ENCODE measurements around the gene CDH22. TPM values are rescaled to one million over a fixed set of nuclear protein-coding genes. Genes with fewer than 3 reads are reported as not detected.
A peak's percentile ranks its signal among the peaks of the same experiment; 100 is the strongest.

The CDH22 gene, protein sequence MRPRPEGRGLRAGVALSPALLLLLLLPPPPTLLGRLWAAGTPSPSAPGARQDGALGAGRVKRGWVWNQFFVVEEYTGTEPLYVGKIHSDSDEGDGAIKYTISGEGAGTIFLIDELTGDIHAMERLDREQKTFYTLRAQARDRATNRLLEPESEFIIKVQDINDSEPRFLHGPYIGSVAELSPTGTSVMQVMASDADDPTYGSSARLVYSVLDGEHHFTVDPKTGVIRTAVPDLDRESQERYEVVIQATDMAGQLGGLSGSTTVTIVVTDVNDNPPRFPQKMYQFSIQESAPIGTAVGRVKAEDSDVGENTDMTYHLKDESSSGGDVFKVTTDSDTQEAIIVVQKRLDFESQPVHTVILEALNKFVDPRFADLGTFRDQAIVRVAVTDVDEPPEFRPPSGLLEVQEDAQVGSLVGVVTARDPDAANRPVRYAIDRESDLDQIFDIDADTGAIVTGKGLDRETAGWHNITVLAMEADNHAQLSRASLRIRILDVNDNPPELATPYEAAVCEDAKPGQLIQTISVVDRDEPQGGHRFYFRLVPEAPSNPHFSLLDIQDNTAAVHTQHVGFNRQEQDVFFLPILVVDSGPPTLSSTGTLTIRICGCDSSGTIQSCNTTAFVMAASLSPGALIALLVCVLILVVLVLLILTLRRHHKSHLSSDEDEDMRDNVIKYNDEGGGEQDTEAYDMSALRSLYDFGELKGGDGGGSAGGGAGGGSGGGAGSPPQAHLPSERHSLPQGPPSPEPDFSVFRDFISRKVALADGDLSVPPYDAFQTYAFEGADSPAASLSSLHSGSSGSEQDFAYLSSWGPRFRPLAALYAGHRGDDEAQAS
- 1.7 TPM for total RNA-seq

DNA sequence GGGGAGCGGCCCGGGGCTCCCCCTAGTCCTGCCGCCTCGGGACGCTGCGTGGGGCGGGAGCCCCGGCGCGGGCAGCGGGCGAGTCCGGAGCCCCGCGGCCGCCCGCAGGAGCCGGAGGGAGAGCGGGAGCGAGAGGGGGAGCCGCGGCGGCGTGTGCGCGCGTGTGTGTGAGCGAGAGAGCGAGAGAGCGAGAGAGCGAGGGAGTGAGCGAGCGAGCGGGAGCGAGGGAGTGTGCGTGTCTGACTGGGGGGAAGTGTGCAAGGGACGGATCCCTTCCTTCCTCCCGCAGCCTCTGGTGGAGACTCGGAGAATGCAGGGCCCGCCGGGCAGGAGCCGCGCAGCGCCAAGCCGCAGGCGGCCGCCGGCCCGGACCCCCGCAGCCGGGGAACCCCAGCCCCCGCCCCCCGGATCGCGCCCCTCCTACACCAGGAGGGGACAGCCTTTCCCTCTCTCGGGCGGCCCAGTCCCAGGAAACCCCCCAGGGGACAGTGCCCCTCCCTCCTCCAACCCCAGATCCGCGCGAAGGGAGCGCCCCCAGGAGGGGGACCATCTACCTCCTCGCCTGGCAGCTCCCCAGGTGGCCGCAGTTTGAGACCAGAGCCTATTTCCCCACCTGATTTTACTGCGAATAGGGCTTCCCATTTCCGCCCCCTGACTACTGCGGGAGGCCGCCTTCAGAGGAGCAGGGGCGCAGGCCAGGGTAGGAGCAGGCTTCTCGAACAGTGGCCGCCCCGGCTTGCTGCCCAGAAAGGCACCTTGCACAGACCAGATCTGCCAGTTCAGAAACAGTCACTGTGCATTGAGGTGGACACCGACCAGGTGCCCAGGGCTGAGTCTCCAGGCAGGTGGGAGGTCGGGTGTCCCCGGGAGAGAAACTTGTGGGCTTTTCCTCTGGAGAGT lies at the start of gene CDH22:
CDH22 (minus strand) TSS at position 241 of the 900 bp plus-strand sequence. CDS start 57,204 bp downstream, outside the sequence.
- Histone ChIP-seq H3K9me3 (no peaks in the 10 kb centered on the region), H3K4me1 (peaks cover 27% of the 10 kb centered on the region), H3K4me3 (peak within 1 kb of the TSS; percentile 40 to 60), H3K27ac (no peak within 1 kb of the TSS), H3K36me3 (no peaks in the 10 kb centered on the region), H3K27me3 (peaks cover 10% of the 10 kb centered on the region)
- DNase-seq (ENCODE audit: extremely low spot score in 2 of 2) = no peak
- TF ChIP-seq POLR2AphosphoS5 (IDR thresholded peaks at IDR 0.05; ENCODE audit: insufficient read depth in 1 of 2, low read depth in 1 of 2) = no peak
- TF ChIP-seq, protein P1, sequence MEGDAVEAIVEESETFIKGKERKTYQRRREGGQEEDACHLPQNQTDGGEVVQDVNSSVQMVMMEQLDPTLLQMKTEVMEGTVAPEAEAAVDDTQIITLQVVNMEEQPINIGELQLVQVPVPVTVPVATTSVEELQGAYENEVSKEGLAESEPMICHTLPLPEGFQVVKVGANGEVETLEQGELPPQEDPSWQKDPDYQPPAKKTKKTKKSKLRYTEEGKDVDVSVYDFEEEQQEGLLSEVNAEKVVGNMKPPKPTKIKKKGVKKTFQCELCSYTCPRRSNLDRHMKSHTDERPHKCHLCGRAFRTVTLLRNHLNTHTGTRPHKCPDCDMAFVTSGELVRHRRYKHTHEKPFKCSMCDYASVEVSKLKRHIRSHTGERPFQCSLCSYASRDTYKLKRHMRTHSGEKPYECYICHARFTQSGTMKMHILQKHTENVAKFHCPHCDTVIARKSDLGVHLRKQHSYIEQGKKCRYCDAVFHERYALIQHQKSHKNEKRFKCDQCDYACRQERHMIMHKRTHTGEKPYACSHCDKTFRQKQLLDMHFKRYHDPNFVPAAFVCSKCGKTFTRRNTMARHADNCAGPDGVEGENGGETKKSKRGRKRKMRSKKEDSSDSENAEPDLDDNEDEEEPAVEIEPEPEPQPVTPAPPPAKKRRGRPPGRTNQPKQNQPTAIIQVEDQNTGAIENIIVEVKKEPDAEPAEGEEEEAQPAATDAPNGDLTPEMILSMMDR (IDR thresholded peaks at IDR 0.05) = no peak
- TF ChIP-seq POLR2A (IDR thresholded peaks at IDR 0.05) = no peak
- intact Hi-C loops (cut with DNase I) = no loop called here

DNA sequence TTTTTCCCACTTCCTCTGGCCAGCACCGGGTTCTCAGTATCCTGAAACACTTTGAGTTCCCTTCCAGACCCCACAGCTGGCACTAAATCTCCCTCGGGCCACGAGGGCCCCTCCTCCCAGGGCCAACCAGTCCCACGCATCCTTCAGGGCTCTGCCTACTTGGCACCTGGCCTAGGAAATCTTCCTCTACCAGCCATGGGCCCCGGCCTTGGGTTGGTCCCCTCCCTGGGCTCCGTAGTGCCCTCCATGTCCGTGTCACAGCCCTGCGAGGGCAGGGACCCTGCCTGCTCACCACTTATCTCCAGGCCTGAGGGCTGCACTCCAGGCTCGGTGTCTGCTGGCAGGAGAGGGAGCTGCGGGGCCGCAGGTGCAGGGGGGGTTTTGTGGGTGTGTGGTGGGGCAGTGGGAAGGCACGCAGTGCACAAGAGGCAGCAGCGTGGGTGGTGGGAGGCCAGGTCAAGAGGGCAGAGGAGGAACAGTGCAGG lies 48.8 kb upstream of the CDH22 start:
- peaks cover 56% of the 10 kb centered on the region for H3K4me1 ChIP-seq
- no peaks in the 10 kb centered on the region for H3K9me3 ChIP-seq
- no peak for TF ChIP-seq POLR2AphosphoS5 (IDR thresholded peaks at IDR 0.05; ENCODE audit: insufficient read depth in 1 of 2, low read depth in 1 of 2)
- no peak for TF ChIP-seq POLR2A (IDR thresholded peaks at IDR 0.05)
- TF ChIP-seq, protein P1 (IDR thresholded peaks at IDR 0.05) = no peak
- no peaks in the 10 kb centered on the region for H3K27me3 ChIP-seq
- intact Hi-C loops (cut with DNase I) = no loop called here
- no peak overlapping the region for H3K4me3 ChIP-seq
- peaks cover 0 to 7% of the 10 kb centered on the region in 2 donors for H3K36me3 ChIP-seq
- DNase-seq (ENCODE audit: extremely low spot score in 2 of 2) = no peak
- no peak overlapping the region for H3K27ac ChIP-seq

DNA sequence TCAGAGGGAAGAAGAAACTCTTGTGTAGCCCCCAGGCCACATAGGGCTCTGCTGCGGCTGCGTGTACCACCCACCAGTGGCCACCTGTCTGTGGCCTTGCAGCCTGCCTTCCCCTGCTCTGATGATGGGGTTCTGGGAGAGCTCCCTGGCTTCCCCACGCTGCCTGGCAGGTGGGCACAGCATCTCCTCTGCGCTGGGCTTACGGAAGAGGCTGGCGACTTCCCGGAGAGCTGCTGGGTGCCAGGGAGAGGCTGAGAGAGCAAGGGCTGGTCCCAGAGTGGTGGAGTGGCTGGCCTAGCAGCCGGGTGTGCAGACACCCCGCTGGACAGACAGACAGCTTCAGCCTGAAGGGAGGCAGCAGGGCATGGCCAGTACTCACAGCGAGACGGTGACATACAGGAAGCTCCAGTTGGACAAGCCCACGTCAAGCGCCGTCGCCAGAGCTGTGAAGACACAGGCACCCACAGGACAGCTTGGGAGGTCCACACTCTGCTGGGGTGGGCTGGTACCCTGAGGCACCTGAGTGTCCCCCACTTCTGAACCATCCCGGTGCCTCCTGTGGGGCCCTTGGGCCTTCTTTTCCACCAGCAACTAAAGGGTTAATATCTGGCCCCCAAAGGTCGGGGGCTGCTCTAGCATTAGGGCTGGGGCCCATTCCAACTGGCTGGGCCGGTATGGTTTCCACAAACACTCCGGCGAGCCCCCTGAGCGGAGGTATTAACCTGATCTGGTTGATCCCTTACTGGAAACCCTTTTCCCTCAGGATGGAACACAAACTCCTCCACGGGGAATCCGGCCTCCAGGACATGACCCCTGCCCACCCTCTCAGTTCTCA lies 48.1 kb upstream of the CDH22 start:
- H3K36me3 ChIP-seq = peaks cover 0 to 13% of the 10 kb centered on the region in 2 donors
- DNase-seq (ENCODE audit: extremely low spot score in 2 of 2) = no peak
- TF ChIP-seq, protein P1 (IDR thresholded peaks at IDR 0.05) = no peak
- TF ChIP-seq POLR2A (IDR thresholded peaks at IDR 0.05) = no peak
- no peak for TF ChIP-seq POLR2AphosphoS5 (IDR thresholded peaks at IDR 0.05; ENCODE audit: insufficient read depth in 1 of 2, low read depth in 1 of 2)
- peaks cover 49% of the 10 kb centered on the region for H3K4me1 ChIP-seq
- no peak overlapping the region for H3K4me3 ChIP-seq
- H3K9me3 ChIP-seq = no peaks in the 10 kb centered on the region
- intact Hi-C loops (cut with DNase I) = no loop called here
- H3K27ac ChIP-seq = no peak overlapping the region
- no peaks in the 10 kb centered on the region for H3K27me3 ChIP-seq

DNA sequence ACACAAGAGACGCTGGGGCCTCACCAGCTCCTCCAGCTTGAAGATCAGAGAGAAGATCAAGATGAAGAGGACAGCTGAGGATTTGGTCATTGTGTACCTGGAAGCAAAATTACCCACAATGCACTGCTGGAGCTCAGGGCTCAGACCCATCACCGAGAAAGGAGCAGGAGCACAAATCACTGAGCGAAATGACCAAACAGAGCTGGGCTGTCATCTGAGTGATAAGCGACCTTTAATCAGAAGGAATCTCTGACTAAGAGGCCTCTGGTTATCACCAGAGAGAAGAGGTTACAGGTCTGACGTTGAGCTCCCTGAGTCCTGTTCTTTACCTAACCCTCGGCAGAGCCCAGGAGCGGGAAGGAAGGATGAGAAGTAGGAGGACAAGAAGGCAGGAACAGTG lies 47.5 kb upstream of the CDH22 start:
- Histone ChIP-seq H3K4me1 (peaks cover 47% of the 10 kb centered on the region), H3K4me3 (no peak overlapping the region), H3K27me3 (no peaks in the 10 kb centered on the region), H3K36me3 (peaks cover 0 to 19% of the 10 kb centered on the region in 2 donors), H3K27ac (no peak overlapping the region), H3K9me3 (no peaks in the 10 kb centered on the region)
- intact Hi-C loops (cut with DNase I) = no loop called here
- DNase-seq (ENCODE audit: extremely low spot score in 2 of 2) = no peak
- TF ChIP-seq, protein P1 (IDR thresholded peaks at IDR 0.05) = no peak
